Measurements from ENCODE around the gene MMRN1. TPM values are rescaled to one million over a fixed set of nuclear protein-coding genes. Genes with fewer than 3 reads are reported as not detected.

The MMRN1 gene
- polyA plus RNA-seq, 1 donor (not counting 4 experiments of a cell fraction or from before 2014, with no cell fraction given): not detected

- H3K4me2 ChIP-seq (ENCODE audit: control insufficient read depth, extremely low read depth, insufficient read depth, low read depth, low read length): no peak overlapping the region
- H3K9ac ChIP-seq (ENCODE audit: control insufficient read depth, extremely low read depth, insufficient read depth, low read length): no peak overlapping the region
- H3K27ac ChIP-seq (ENCODE audit: control insufficient read depth, insufficient read depth, low read length): no peak overlapping the region
- TF ChIP-seq CTCF (optimal IDR thresholded peaks at IDR 0.05 in 1 of 3, IDR thresholded peaks at IDR 0.05 in 1 of 3, conservative IDR thresholded peaks at IDR 0.05 in 1 of 3; ENCODE audit: extremely low read depth in 1 of 3, insufficient read depth in 2 of 3, low read length in 3 of 3) (no peak), EZH2 (IDR thresholded peaks at IDR 0.05; ENCODE audit: low read length) (no peak)
- no peaks in the 10 kb centered on the region for H3K4me1 ChIP-seq (ENCODE audit: control insufficient read depth, extremely low read depth, insufficient read depth, low read length)
- no peak overlapping the region for H2AFZ ChIP-seq (ENCODE audit: control insufficient read depth, low read length)
- no peaks in the 10 kb centered on the region for H4K20me1 ChIP-seq (ENCODE audit: control insufficient read depth, extremely low read depth, insufficient read depth, low read length)
- FAIRE-seq (no peak), DNase-seq (ENCODE audit: low read depth, low spot score) (no peak)
- H3K36me3 ChIP-seq (ENCODE audit: control insufficient read depth in 2 of 2, extremely low read depth in 1 of 2, insufficient read depth in 2 of 2, low read length in 2 of 2): no peaks in the 10 kb centered on the region
- no peaks in the 10 kb centered on the region for H3K79me2 ChIP-seq (ENCODE audit: control insufficient read depth, insufficient read depth, low read length)
- H3K9me3 ChIP-seq (ENCODE audit: control insufficient read depth, low read depth, low read length): no peaks in the 10 kb centered on the region
- H3K4me3 ChIP-seq (ENCODE audit: control insufficient read depth in 2 of 3, extremely low read depth in 1 of 3, insufficient read depth in 2 of 3, low read depth in 1 of 3, low read length in 3 of 3): no peak overlapping the region
- H3K27me3 ChIP-seq (ENCODE audit: control insufficient read depth, extremely low read depth, insufficient read depth, low read length): no peaks in the 10 kb centered on the region
- H3K9me1 ChIP-seq (ENCODE audit: control insufficient read depth, extremely low read depth, insufficient read depth, low read length): no peaks in the 10 kb centered on the region
- dilution Hi-C loops (cut with MboI; ENCODE audit: extremely low pct_ligation_motif_present, low sequenced_read_pairs): no loop called here
Measured at GRCh38 chr4:89889289-89889688, 5.4 kb upstream of the MMRN1 start.

- Histone ChIP-seq H3K79me2 (ENCODE audit: control insufficient read depth, insufficient read depth, low read length) (no peaks in the 10 kb centered on the region), H3K9me1 (ENCODE audit: control insufficient read depth, extremely low read depth, insufficient read depth, low read length) (no peaks in the 10 kb centered on the region), H3K9ac (ENCODE audit: control insufficient read depth, extremely low read depth, insufficient read depth, low read length) (no peak overlapping the region), H2AFZ (ENCODE audit: control insufficient read depth, low read length) (no peak overlapping the region), H4K20me1 (ENCODE audit: control insufficient read depth, extremely low read depth, insufficient read depth, low read length) (no peaks in the 10 kb centered on the region), H3K36me3 (ENCODE audit: control insufficient read depth in 2 of 2, extremely low read depth in 1 of 2, insufficient read depth in 2 of 2, low read length in 2 of 2) (no peaks in the 10 kb centered on the region), H3K4me3 (ENCODE audit: control insufficient read depth in 2 of 3, extremely low read depth in 1 of 3, insufficient read depth in 2 of 3, low read depth in 1 of 3, low read length in 3 of 3) (no peak overlapping the region), H3K27ac (ENCODE audit: control insufficient read depth, insufficient read depth, low read length) (no peak overlapping the region), H3K9me3 (ENCODE audit: control insufficient read depth, low read depth, low read length) (no peaks in the 10 kb centered on the region), H3K4me1 (ENCODE audit: control insufficient read depth, extremely low read depth, insufficient read depth, low read length) (no peaks in the 10 kb centered on the region), H3K27me3 (ENCODE audit: control insufficient read depth, extremely low read depth, insufficient read depth, low read length) (peaks cover 9% of the 10 kb centered on the region), H3K4me2 (ENCODE audit: control insufficient read depth, extremely low read depth, insufficient read depth, low read depth, low read length) (no peak overlapping the region)
- no peak for DNase-seq (ENCODE audit: low read depth, low spot score)
- dilution Hi-C loops (cut with MboI; ENCODE audit: extremely low pct_ligation_motif_present, low sequenced_read_pairs): no loop called here
- TF ChIP-seq CTCF (optimal IDR thresholded peaks at IDR 0.05 in 1 of 3, IDR thresholded peaks at IDR 0.05 in 1 of 3, conservative IDR thresholded peaks at IDR 0.05 in 1 of 3; ENCODE audit: extremely low read depth in 1 of 3, insufficient read depth in 2 of 3, low read length in 3 of 3) (no peak), EZH2 (IDR thresholded peaks at IDR 0.05; ENCODE audit: low read length) (no peak)
- FAIRE-seq: no peak
Measured at GRCh38 chr4:89897867-89898266, 3.2 kb downstream of the MMRN1 start.
